Keratinocyte (primary cell): ENCODE results near the gene PPP5C.

ENCODE experiments used
- CTCF ChIP-seq, 3 experiments: IDR thresholded peaks in 1 of 3; conservative IDR thresholded peaks in 1 of 3; optimal IDR thresholded peaks in 1 of 3; 2 replicates in 2 of 3; 3 replicates in 1 of 3; pipeline versions ENCODE3 to v1.5.1; 2011; ENCODE audit warnings: low read length in 3 of 3, mild to moderate bottlenecking in 3 of 3, moderate library complexity in 2 of 3, control low read depth in 1 of 3, inconsistent platforms in 1 of 3; ENCODE audit not compliant: insufficient read depth in 2 of 3; ENCODE audit errors: extremely low read depth in 1 of 3
- EZH2 ChIP-seq: IDR thresholded peaks from one replicate; pipeline ENCODE4 v1.6.1; 2012; ENCODE audit warnings: inconsistent platforms, mild to moderate bottlenecking, low read length, moderate library complexity

- TF ChIP-seq CTCF (optimal IDR thresholded peaks at IDR 0.05 in 1 of 3, IDR thresholded peaks at IDR 0.05 in 1 of 3, conservative IDR thresholded peaks at IDR 0.05 in 1 of 3; ENCODE audit: extremely low read depth in 1 of 3, insufficient read depth in 2 of 3, low read length in 3 of 3) (no peak), EZH2 (no peak)
Measured at GRCh38 chr19:46376241-46377153, 29.6 kb downstream of the PPP5C start.
